RWPE2 (cell line): ENCODE data around the gene FRY.

ENCODE experiments used
- ATAC-seq: fragments of 200-7000 bp; cut with Tn5 transposase; 3 replicates; pipeline ENCODE4 v1.9.1; 2021; ENCODE audit warnings: low read depth
- DNase-seq: peaks from one replicate; pipeline ENCODE4 v3.0.0-alpha.2; 2020; ENCODE audit warnings: low spot score
- H3K27ac ChIP-seq: fragments of 450-650 bp; 2 replicates; pipeline ENCODE4 v1.5.1; 2017; ENCODE audit warnings: mild to moderate bottlenecking; ENCODE audit not compliant: poor library complexity, severe bottlenecking
- H3K27me3 ChIP-seq: fragments of 250-450 bp; sonication (Bioruptor Pico); 2 replicates; pipeline ENCODE4 v1.5.1; 2021; ENCODE audit warnings: mild to moderate bottlenecking, moderate library complexity; ENCODE audit not compliant: insufficient read depth, poor library complexity, severe bottlenecking
- H3K36me3 ChIP-seq: fragments of 250-450 bp; sonication (Bioruptor Pico); 2 replicates; pipeline ENCODE4 v1.5.1; 2020; ENCODE audit warnings: low read depth, mild to moderate bottlenecking, moderate library complexity
- H3K4me1 ChIP-seq: fragments of 250-450 bp; sonication (Bioruptor Pico); 2 replicates; pipeline ENCODE4 v1.5.1; 2021; ENCODE audit warnings: mild to moderate bottlenecking, moderate library complexity; ENCODE audit not compliant: insufficient read depth, poor library complexity, severe bottlenecking
- H3K4me3 ChIP-seq: fragments of 250-450 bp; sonication (Bioruptor Pico); 2 replicates; pipeline ENCODE4 v1.5.1; 2021; ENCODE audit warnings: mild to moderate bottlenecking, moderate library complexity; ENCODE audit not compliant: severe bottlenecking
- H3K9me3 ChIP-seq: fragments of 250-450 bp; sonication (Bioruptor Pico); 2 replicates; pipeline ENCODE4 v1.5.1; 2021; ENCODE audit warnings: mild to moderate bottlenecking, moderate library complexity; ENCODE audit not compliant: severe bottlenecking
- CTCF ChIP-seq: fragments of 450-650 bp; IDR thresholded peaks from one replicate; pipeline ENCODE4 v1.5.1; 2017; ENCODE audit warnings: mild to moderate bottlenecking, moderate library complexity; ENCODE audit not compliant: poor library complexity, severe bottlenecking

The FRY gene

DNA sequence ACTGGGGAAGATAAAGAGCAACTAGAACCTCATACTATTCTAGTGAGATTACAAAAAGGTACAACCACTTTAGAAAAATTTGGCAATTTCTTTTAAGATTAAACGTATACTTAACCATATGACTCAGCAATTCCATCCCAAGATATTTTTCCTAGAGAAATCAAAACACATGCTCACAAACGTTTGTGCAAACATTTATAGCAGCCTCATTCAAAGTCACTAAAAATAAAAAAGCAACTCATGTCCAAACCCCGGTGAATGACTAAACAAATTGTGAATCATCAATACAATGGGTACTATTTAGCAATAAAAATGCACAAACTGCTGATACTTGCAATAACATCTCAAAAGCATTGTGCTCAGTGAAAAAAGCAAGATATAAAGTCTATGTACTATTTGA lies 121.5 kb downstream of the FRY start:
- peak; percentile 58 for ATAC-seq
- no peak overlapping the region for H3K27ac ChIP-seq
- H3K27me3 ChIP-seq: no peaks in the 10 kb centered on the region
- H3K36me3 ChIP-seq: no peaks in the 10 kb centered on the region
- no peaks in the 10 kb centered on the region for H3K4me1 ChIP-seq
- TF ChIP-seq CTCF: no peak
- no peak for DNase-seq
- H3K9me3 ChIP-seq: no peaks in the 10 kb centered on the region
- no peak overlapping the region for H3K4me3 ChIP-seq

DNA sequence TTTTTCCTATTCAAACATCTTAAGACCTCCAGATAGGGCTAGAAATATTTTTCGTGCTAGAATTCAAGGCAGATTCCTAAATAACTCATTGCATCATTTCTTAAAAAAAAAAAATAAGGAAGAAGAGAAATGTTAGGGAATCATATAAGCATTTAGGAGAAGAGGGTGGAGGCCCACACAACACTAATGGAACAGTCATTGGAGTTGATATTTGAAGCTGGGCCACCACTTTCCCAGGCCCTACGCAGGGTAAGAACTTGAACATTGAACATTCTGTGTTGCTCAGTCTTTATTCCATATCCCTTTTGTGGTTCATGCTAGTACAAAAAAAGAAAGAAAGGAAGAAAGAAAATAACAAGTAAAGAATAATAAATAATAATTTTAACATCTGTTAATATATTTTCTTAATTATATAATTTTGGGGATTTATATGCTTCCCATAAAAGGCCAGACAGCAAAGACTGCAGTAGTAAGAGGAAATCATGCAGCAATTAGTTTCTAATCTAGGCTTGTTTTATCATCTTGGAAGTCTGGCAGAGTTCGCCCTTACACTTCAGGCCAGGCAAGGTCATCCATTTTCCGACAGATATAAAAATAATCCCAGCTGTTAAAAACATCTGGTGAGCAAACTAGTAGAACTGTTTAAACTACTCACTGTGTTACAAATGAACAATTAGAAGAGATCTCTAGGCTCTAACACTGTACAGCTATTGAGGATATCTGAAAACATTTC lies 127.7 kb downstream of the FRY start:
- H3K27me3 ChIP-seq: no peaks in the 10 kb centered on the region
- H3K36me3 ChIP-seq: no peaks in the 10 kb centered on the region
- DNase-seq (no peak), ATAC-seq (no peak)
- H3K4me1 ChIP-seq: no peaks in the 10 kb centered on the region
- H3K9me3 ChIP-seq: no peaks in the 10 kb centered on the region
- no peak overlapping the region for H3K4me3 ChIP-seq
- no peak for TF ChIP-seq CTCF
- no peak overlapping the region for H3K27ac ChIP-seq

- Histone ChIP-seq H3K27ac (no peak overlapping the region), H3K4me3 (no peak overlapping the region), H3K36me3 (no peaks in the 10 kb centered on the region), H3K9me3 (no peaks in the 10 kb centered on the region), H3K4me1 (no peaks in the 10 kb centered on the region), H3K27me3 (no peaks in the 10 kb centered on the region)
- TF ChIP-seq CTCF: no peak
- ATAC-seq (no peak), DNase-seq (no peak)
Observed at GRCh38 chr13:32162395-32163005, 130.9 kb downstream of the FRY start.

DNA sequence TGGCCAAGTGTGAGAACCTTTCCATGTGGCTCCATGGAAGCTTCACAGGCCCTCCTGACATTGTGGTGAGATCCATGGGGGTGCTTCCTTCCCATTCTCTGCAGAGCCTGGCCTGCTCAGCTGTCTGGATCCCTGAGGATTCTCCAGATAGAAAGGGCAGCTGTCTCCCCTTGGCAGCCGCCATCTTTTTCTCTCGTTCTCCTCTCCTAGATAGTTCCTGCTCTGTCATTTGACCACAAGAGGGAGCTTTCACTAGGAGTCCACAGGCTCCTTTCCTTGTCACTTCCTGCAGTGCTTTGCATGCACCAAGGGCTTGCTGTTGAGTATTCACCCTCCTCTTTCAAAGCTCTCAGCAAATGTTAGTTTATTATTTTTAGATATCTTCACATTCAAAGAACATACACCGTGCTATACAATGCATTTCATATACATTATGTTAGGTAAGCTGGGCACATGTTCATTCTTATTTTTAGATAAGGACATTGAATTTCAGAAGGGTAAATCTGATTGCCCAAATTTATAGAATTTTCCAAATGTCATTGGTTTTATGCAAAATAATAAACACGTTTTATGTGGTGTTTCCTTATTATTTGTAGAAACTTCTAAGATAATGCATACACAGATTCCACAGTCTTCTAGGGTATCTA lies 133.2 kb downstream of the FRY start:
- peak; percentile 36 for TF ChIP-seq CTCF
- Histone ChIP-seq H3K27me3 (no peaks in the 10 kb centered on the region), H3K27ac (no peak overlapping the region), H3K4me3 (no peak overlapping the region), H3K4me1 (no peaks in the 10 kb centered on the region), H3K36me3 (no peaks in the 10 kb centered on the region), H3K9me3 (no peaks in the 10 kb centered on the region)
- DNase-seq (no peak), ATAC-seq (peak; percentile 48; the same call in 1 of the 3 replicates)
